EH (cell line): Measurements from ENCODE around the gene INTS7.
"Not testable (repeated sequence)": the region's sequence is repeated elsewhere in the genome, so short reads cannot be mapped to it uniquely, and the experiment has no call there.

Source experiments
- DNase-seq: peaks from one replicate; pipeline ENCODE4 v3.0.0-alpha.2; 2015; ENCODE audit warnings: low read depth

Gene INTS7

GRCh38 chr1:212037900-212038299, 2.5 kb upstream of the INTS7 start:
- DNase-seq, result no peak

GRCh38 chr1:212035835-212036605, 663 bp upstream of the INTS7 start:
- DNase-seq, result no peak

GRCh38 chr1:212034516-212035122, 738 bp downstream of the INTS7 start:
- no peak for DNase-seq

- peak; percentile 89 for DNase-seq
Observed at GRCh38 chr1:212030936-212031528, 4.3 kb downstream of the INTS7 start.

GRCh38 chr1:212027727-212028126, 7.6 kb downstream of the INTS7 start:
- DNase-seq, result not testable (repeated sequence)

- DNase-seq, result no peak
Observed at GRCh38 chr1:212024469-212025149, 10.7 kb downstream of the INTS7 start.

GRCh38 chr1:212022908-212023307, 12.4 kb downstream of the INTS7 start:
- DNase-seq, result not testable (repeated sequence)

- DNase-seq, result no peak
Observed at GRCh38 chr1:212021563-212021962, 13.8 kb downstream of the INTS7 start.

GRCh38 chr1:212020975-212021374, 14.4 kb downstream of the INTS7 start:
- no peak for DNase-seq

- DNase-seq, result no peak
Observed at GRCh38 chr1:212013672-212014071, 21.7 kb downstream of the INTS7 start.

GRCh38 chr1:212012034-212012740, 23.2 kb downstream of the INTS7 start:
- peak; percentile 74 for DNase-seq

- peak; percentile 4 for DNase-seq
Observed at GRCh38 chr1:212010004-212010403, 25.4 kb downstream of the INTS7 start.

GRCh38 chr1:212009561-212009960, 25.8 kb downstream of the INTS7 start:
- no peak for DNase-seq

- no peak for DNase-seq
Observed at GRCh38 chr1:212007886-212008285, 27.5 kb downstream of the INTS7 start.

- no peak for DNase-seq
Observed at GRCh38 chr1:212007178-212007577, 28.2 kb downstream of the INTS7 start.

- DNase-seq, result peak; percentile 20
Observed at GRCh38 chr1:212004895-212005608, 30.3 kb downstream of the INTS7 start.

GRCh38 chr1:212002536-212002935, 32.8 kb downstream of the INTS7 start:
- no peak for DNase-seq

- DNase-seq, result not testable (repeated sequence)
Observed at GRCh38 chr1:211997426-211997825, 37.9 kb downstream of the INTS7 start.

GRCh38 chr1:211991695-211992094, 43.7 kb downstream of the INTS7 start:
- DNase-seq, result no peak

- DNase-seq, result no peak
Observed at GRCh38 chr1:211986628-211987254, 48.6 kb downstream of the INTS7 start.
